CD4-positive, alpha-beta T cell (primary cell): ENCODE measurements around the gene PIK3C2G. TPM values are rescaled to one million over a fixed set of nuclear protein-coding genes. Genes with fewer than 3 reads are reported as not detected.

Source experiments
- ATAC-seq: fragments of 200-7000 bp; cut with Tn5 transposase; one replicate; pipeline ENCODE4 v1.10.0; 2022; ENCODE audit warnings: mild to moderate bottlenecking; ENCODE audit not compliant: poor library complexity
- CTCF ChIA-PET: fragments of 350-600 bp; sonication (Branson Sonifier 250); formaldehyde crosslinking; loops from one replicate; lab custom pipeline; 2021; ENCODE audit warnings: antibody characterized with exemption, inconsistent platforms; lab: Charles Lee
- POLR2A ChIA-PET: fragments of 350-600 bp; sonication (Branson Sonifier 250); formaldehyde crosslinking; loops from one replicate; lab custom pipeline; 2021; ENCODE audit warnings: antibody characterized with exemption, inconsistent platforms; lab: Charles Lee
- DNase-seq, 14 experiments: peaks; one replicate each; pipeline ENCODE4 v3.0.0-alpha.2; 2013 to 2020; ENCODE audit warnings: mixed read lengths in 2 of 14
- H3K27ac ChIP-seq, 2 donors: one replicate each; pipeline versions ENCODE4 v1.5.1 to v1.7.0; 2013; ENCODE audit warnings: low read length in 2 of 2, low read depth in 1 of 2, mild to moderate bottlenecking in 1 of 2
- H3K27me3 ChIP-seq, 2 experiments: 1 replicate in 1 of 2; 2 replicates in 1 of 2; pipeline versions ENCODE4 v1.6.1 to v1.7.0; 2013; ENCODE audit warnings: low read length in 2 of 2, control low read depth in 1 of 2, mild to moderate bottlenecking in 1 of 2, moderate library complexity in 1 of 2; ENCODE audit not compliant: insufficient read depth in 2 of 2, control insufficient read depth in 1 of 2
- H3K36me3 ChIP-seq: one replicate; pipeline ENCODE4 v1.6.1; 2013; ENCODE audit warnings: low read length, control low read depth; ENCODE audit not compliant: insufficient read depth
- H3K4me1 ChIP-seq: one replicate; pipeline ENCODE4 v1.6.1; 2013; ENCODE audit warnings: low read length, control low read depth; ENCODE audit not compliant: insufficient read depth
- H3K4me3 ChIP-seq: one replicate; pipeline ENCODE4 v1.5.1; 2013; ENCODE audit warnings: mild to moderate bottlenecking, low read length, moderate library complexity
- H3K9me3 ChIP-seq, 2 experiments: 1 replicate in 1 of 2; 2 replicates in 1 of 2; pipeline versions ENCODE4 v1.6.1 to v1.7.0; 2013; ENCODE audit warnings: low read length in 2 of 2, mild to moderate bottlenecking in 2 of 2, control low read depth in 1 of 2, moderate library complexity in 1 of 2; ENCODE audit not compliant: control insufficient read depth in 1 of 2, insufficient read depth in 1 of 2
- H3K27ac Mint-ChIP-seq: one replicate; pipeline ENCODE4 v1.8.0; 2020; ENCODE audit warnings: mixed read lengths
- H3K27me3 Mint-ChIP-seq: one replicate; pipeline ENCODE4 v1.8.0; 2021; ENCODE audit warnings: mixed read lengths
- H3K36me3 Mint-ChIP-seq: one replicate; pipeline ENCODE4 v1.8.0; 2021; ENCODE audit warnings: low read depth, mixed read lengths
- H3K4me1 Mint-ChIP-seq: one replicate; pipeline ENCODE4 v1.8.0; 2021; ENCODE audit warnings: low read depth, mixed read lengths
- H3K4me3 Mint-ChIP-seq: one replicate; pipeline ENCODE4 v1.8.0; 2020; ENCODE audit warnings: mild to moderate bottlenecking, mixed read lengths
- H3K9me3 Mint-ChIP-seq: one replicate; pipeline ENCODE4 v1.8.0; 2020; ENCODE audit warnings: mixed read lengths
- CTCF ChIP-seq: fragments of 200-600 bp; IDR thresholded peaks from one replicate; pipeline ENCODE4 v1.8.0; 2022; ENCODE audit warnings: antibody characterized with exemption, mild to moderate bottlenecking
- intact Hi-C, 2 experiments: fragments of 100-400 bp; cut with DNase I in 1 of 2; cut with micrococcal nuclease in 1 of 2; formaldehyde crosslinking; loops; one replicate each; pipeline versions ENCODE4 v1.15.1 to v1.9.0; 2023 to 2025; cut with DNase I, micrococcal nuclease
- total RNA-seq, 174 experiments: library from RNA in 2 of 174; stranded (reverse) in 2 of 174; gene quantifications; one replicate each; pipeline ENCODE4 v1.2.3 and lab custom pipeline; 2021 to 2026

PIK3C2G gene
- total RNA-seq, 2 experiments from 2014 or later = not detected

- no peak overlapping the region for H3K27ac ChIP-seq
- Mint-ChIP-seq H3K27ac (no peak overlapping the region), H3K36me3 (no peaks in the 10 kb centered on the region), H3K9me3 (peaks cover 11% of the 10 kb centered on the region), H3K4me3 (no peak overlapping the region), H3K4me1 (no peaks in the 10 kb centered on the region), H3K27me3 (no peaks in the 10 kb centered on the region)
- DNase-seq (no peak), ATAC-seq (no peak)
- no peaks in the 10 kb centered on the region for H3K36me3 ChIP-seq
- no peaks in the 10 kb centered on the region for H3K27me3 ChIP-seq
- no peak for TF ChIP-seq CTCF
- H3K9me3 ChIP-seq = peaks cover 0 to 13% of the 10 kb centered on the region in 2 experiments
- intact Hi-C loops = no loop called here
- H3K4me3 ChIP-seq = no peak overlapping the region
- CTCF ChIA-PET = no interaction called here
- POLR2A ChIA-PET = no interaction called here
- no peaks in the 10 kb centered on the region for H3K4me1 ChIP-seq
Observed at GRCh38 chr12:18580706-18581105, 319.4 kb downstream of the PIK3C2G start.

GRCh38 chr12:18581232-18581962 is 320.1 kb downstream of the PIK3C2G start:
- ChIA-PET POLR2A (no interaction called here), CTCF (no interaction called here)
- H3K4me3 Mint-ChIP-seq = no peak overlapping the region
- DNase-seq (no peak), ATAC-seq (no peak)
- no peaks in the 10 kb centered on the region for H3K4me1 ChIP-seq
- H3K4me3 ChIP-seq = no peak overlapping the region
- no peak overlapping the region for H3K27ac ChIP-seq
- peaks cover 14% of the 10 kb centered on the region for H3K9me3 Mint-ChIP-seq
- H3K36me3 Mint-ChIP-seq = no peaks in the 10 kb centered on the region
- intact Hi-C loops = no loop called here
- H3K9me3 ChIP-seq = peaks cover 0 to 13% of the 10 kb centered on the region in 2 experiments
- H3K27me3 ChIP-seq = no peaks in the 10 kb centered on the region
- no peaks in the 10 kb centered on the region for H3K36me3 ChIP-seq
- H3K4me1 Mint-ChIP-seq = no peaks in the 10 kb centered on the region
- H3K27ac Mint-ChIP-seq = no peak overlapping the region
- H3K27me3 Mint-ChIP-seq = no peaks in the 10 kb centered on the region
- TF ChIP-seq CTCF = no peak

- H3K4me1 Mint-ChIP-seq = no peaks in the 10 kb centered on the region
- ChIA-PET POLR2A (no interaction called here), CTCF (no interaction called here)
- Histone ChIP-seq H3K4me1 (no peaks in the 10 kb centered on the region), H3K4me3 (no peak overlapping the region), H3K36me3 (no peaks in the 10 kb centered on the region), H3K9me3 (peaks cover 0 to 13% of the 10 kb centered on the region in 2 experiments), H3K27ac (no peak overlapping the region), H3K27me3 (no peaks in the 10 kb centered on the region)
- no peaks in the 10 kb centered on the region for H3K27me3 Mint-ChIP-seq
- H3K4me3 Mint-ChIP-seq = no peak overlapping the region
- no peaks in the 10 kb centered on the region for H3K36me3 Mint-ChIP-seq
- intact Hi-C loops = no loop called here
- no peak overlapping the region for H3K27ac Mint-ChIP-seq
- no peak for TF ChIP-seq CTCF
- DNase-seq = no peak
- peaks cover 17% of the 10 kb centered on the region for H3K9me3 Mint-ChIP-seq
- ATAC-seq = no peak
Observed at GRCh38 chr12:18583655-18584054, 322.3 kb downstream of the PIK3C2G start.
